Nasal cavity respiratory epithelium epithelial cell of viscerocranial mucosa (primary cell): ENCODE results near the gene MYRIP. TPM values are rescaled to one million over a fixed set of nuclear protein-coding genes. Genes with fewer than 3 reads are reported as not detected.

Source experiments
- total RNA-seq: library from RNA; depleted of rRNA; stranded (reverse); fragments of >200 nt; gene quantifications from 2 replicates; pipeline ENCODE4 v1.2.3, GENCODE V29; 2014

The MYRIP gene
- total RNA-seq: under 0.01 TPM in 1 of 2 replicates, not detected in the other

GRCh38 chr3:39809181-39809994 is at the start of gene MYRIP:
Gene MYRIP, plus strand, starts transcription at chr3:39809609. Its CDS starts 91,208 bp downstream, at chr3:39900817.

GRCh38 chr3:40309418-40309924 is 500.1 kb downstream of the MYRIP start, which contains the start of gene EIF1B:
Gene EIF1B, plus strand, starts transcription at chr3:40309707. Its CDS starts 235 bp downstream, at chr3:40309942.

